Liver (tissue), 9 donors: ENCODE data around the gene DUSP9. TPM values are rescaled to one million over a fixed set of nuclear protein-coding genes. Genes with fewer than 3 reads are reported as not detected.

Experiments
- DNase-seq: peaks from one replicate; pipeline ENCODE4 v3.0.0-alpha.2; 2017; ENCODE audit warnings: low spot score
- H3K27ac ChIP-seq, 2 donors: one replicate each; pipeline ENCODE4 v1.7.0; 2013; ENCODE audit warnings: inconsistent platforms in 2 of 2, low read length in 2 of 2, control low read depth in 1 of 2, low read depth in 1 of 2, mild to moderate bottlenecking in 1 of 2
- H3K27me3 ChIP-seq, 4 donors: one replicate each; pipeline versions ENCODE4 v1.6.1 to v1.7.0; 2013; ENCODE audit warnings: low read length in 3 of 4, inconsistent platforms in 1 of 4, mild to moderate bottlenecking in 1 of 4, moderate library complexity in 1 of 4; ENCODE audit not compliant: control insufficient read depth in 4 of 4, insufficient read depth in 4 of 4
- H3K36me3 ChIP-seq, 4 donors: one replicate each; pipeline versions ENCODE4 v1.6.1 to v1.7.0; 2013; ENCODE audit warnings: low read length in 3 of 4, mild to moderate bottlenecking in 3 of 4, low read depth in 1 of 4, moderate library complexity in 1 of 4; ENCODE audit not compliant: control insufficient read depth in 4 of 4, insufficient read depth in 3 of 4
- H3K4me1 ChIP-seq, 4 donors: one replicate each; pipeline versions ENCODE4 v1.6.1 to v1.7.0; 2013; ENCODE audit warnings: low read length in 3 of 4, mild to moderate bottlenecking in 3 of 4, moderate library complexity in 1 of 4; ENCODE audit not compliant: control insufficient read depth in 4 of 4, insufficient read depth in 4 of 4
- H3K4me3 ChIP-seq, 3 donors: one replicate each; pipeline versions ENCODE4 v1.6.1 to v1.7.0; 2013; ENCODE audit warnings: low read length in 3 of 3, control low read depth in 1 of 3, low read depth in 1 of 3, mild to moderate bottlenecking in 1 of 3
- H3K9ac ChIP-seq, 2 donors: one replicate each; pipeline ENCODE4 v1.7.0; 2013; ENCODE audit warnings: low read length in 2 of 2, mild to moderate bottlenecking in 2 of 2, moderate library complexity in 2 of 2, control low read depth in 1 of 2, low read depth in 1 of 2
- H3K9me3 ChIP-seq, 4 donors: one replicate each; pipeline versions ENCODE4 v1.6.1 to v1.7.0; 2013; ENCODE audit warnings: low read length in 3 of 4; ENCODE audit not compliant: control insufficient read depth in 4 of 4
- EGR1 ChIP-seq, 2 donors: IDR thresholded peaks; 2 replicates each; pipeline ENCODE4 v1.6.1; 2016 to 2018; ENCODE audit warnings: antibody characterized with exemption in 2 of 2, low read depth in 2 of 2
- FOXA2 ChIP-seq: IDR thresholded peaks from 2 replicates; pipeline ENCODE4 v1.6.1; 2016; ENCODE audit warnings: antibody characterized with exemption
- GABPA ChIP-seq, 2 donors: IDR thresholded peaks in 1 of 2; conservative IDR thresholded peaks in 1 of 2; 2 replicates each; pipeline ENCODE4 v1.6.1; 2016; ENCODE audit warnings: antibody characterized with exemption in 2 of 2, mild to moderate bottlenecking in 1 of 2, moderate library complexity in 1 of 2
- HNF4A ChIP-seq, 2 donors: conservative IDR thresholded peaks; 2 replicates each; pipeline ENCODE4 v1.6.1; 2016; ENCODE audit warnings: antibody characterized with exemption in 2 of 2, mild to moderate bottlenecking in 2 of 2
- HNF4G ChIP-seq: IDR thresholded peaks from 2 replicates; pipeline ENCODE4 v1.6.1; 2016; ENCODE audit warnings: antibody characterized with exemption
- JUND ChIP-seq, 2 donors: IDR thresholded peaks; 2 replicates each; pipeline ENCODE4 v1.6.1; 2016; ENCODE audit warnings: antibody characterized with exemption in 2 of 2
- NR2F2 ChIP-seq: IDR thresholded peaks from 2 replicates; pipeline ENCODE4 v1.6.1; 2016; ENCODE audit warnings: antibody characterized with exemption
- RAD21 ChIP-seq, 2 donors: IDR thresholded peaks; 2 replicates each; pipeline ENCODE4 v1.6.1; 2016; ENCODE audit warnings: antibody characterized with exemption in 2 of 2, mild to moderate bottlenecking in 2 of 2
- RXRA ChIP-seq, 2 donors: IDR thresholded peaks; 2 replicates each; pipeline ENCODE4 v1.6.1; 2017 to 2018; ENCODE audit warnings: antibody characterized with exemption in 2 of 2, mild to moderate bottlenecking in 1 of 2
- SP1 ChIP-seq: IDR thresholded peaks from 2 replicates; pipeline ENCODE4 v1.6.1; 2018; ENCODE audit warnings: antibody characterized with exemption, mild to moderate bottlenecking
- TAF1 ChIP-seq: conservative IDR thresholded peaks from 2 replicates; pipeline ENCODE4 v1.6.1; 2016; ENCODE audit warnings: antibody characterized with exemption, mild to moderate bottlenecking
- WGBS: extraction: QIAGEN DNeasy Blood & Tissue Kit; methylation state at CpG from one replicate; pipeline ENCODE4 v1.1.7; 2013; 5-methylcytosine and 5-hydroxymethylcytosine counted together
- polyA plus RNA-seq, 2 donors: library from polyadenylated mRNA; stranded (reverse) in 1 of 2; unstranded in 1 of 2; fragments of 200-250 nt in 1 of 2; fragments of >200 nt in 1 of 2; fragmentation: Nextera tagmentation in 1 of 2; extraction: Ambion mirVana in 1 of 2; gene quantifications; one replicate each; pipeline versions ENCODE4 v1.2.1 to v1.2.3, GENCODE V29; 2013 to 2015
- total RNA-seq, 2 donors: library from RNA; depleted of rRNA; stranded (reverse); fragments of >200 nt; gene quantifications; one replicate each; pipeline ENCODE4 v1.2.3, GENCODE V29; 2014
- TF ChIP-seq, protein P1 (sequence below): IDR thresholded peaks from 2 replicates; pipeline ENCODE4 v1.6.1; 2016; ENCODE audit warnings: antibody characterized with exemption
- TF ChIP-seq, protein P2 (sequence below): IDR thresholded peaks from 2 replicates; pipeline ENCODE4 v1.6.1; 2016; ENCODE audit warnings: antibody characterized with exemption
- TF ChIP-seq, protein P3 (sequence below): fragments of 150-350 bp; IDR thresholded peaks from 2 replicates; pipeline ENCODE4 v1.5.1; 2017; ENCODE audit warnings: improper control_type of control experiment, low read depth, low read length; ENCODE audit not compliant: missing input control
- TF ChIP-seq, protein P4 (sequence below): IDR thresholded peaks from 2 replicates; pipeline ENCODE4 v1.6.1; 2016; ENCODE audit warnings: antibody characterized with exemption, mild to moderate bottlenecking
- TF ChIP-seq, protein P5 (sequence below): IDR thresholded peaks from 2 replicates; pipeline ENCODE4 v1.6.1; 2016; ENCODE audit warnings: antibody characterized with exemption
- donor health status: healthy.
- donor health status: healthy.
- donor health status: healthy.
- donor health status: healthy.
- donor health status: healthy.

The DUSP9 gene
- total and polyA plus RNA-seq, 4 donors: 0.42 to 164 (median 1.4) TPM

DNA sequence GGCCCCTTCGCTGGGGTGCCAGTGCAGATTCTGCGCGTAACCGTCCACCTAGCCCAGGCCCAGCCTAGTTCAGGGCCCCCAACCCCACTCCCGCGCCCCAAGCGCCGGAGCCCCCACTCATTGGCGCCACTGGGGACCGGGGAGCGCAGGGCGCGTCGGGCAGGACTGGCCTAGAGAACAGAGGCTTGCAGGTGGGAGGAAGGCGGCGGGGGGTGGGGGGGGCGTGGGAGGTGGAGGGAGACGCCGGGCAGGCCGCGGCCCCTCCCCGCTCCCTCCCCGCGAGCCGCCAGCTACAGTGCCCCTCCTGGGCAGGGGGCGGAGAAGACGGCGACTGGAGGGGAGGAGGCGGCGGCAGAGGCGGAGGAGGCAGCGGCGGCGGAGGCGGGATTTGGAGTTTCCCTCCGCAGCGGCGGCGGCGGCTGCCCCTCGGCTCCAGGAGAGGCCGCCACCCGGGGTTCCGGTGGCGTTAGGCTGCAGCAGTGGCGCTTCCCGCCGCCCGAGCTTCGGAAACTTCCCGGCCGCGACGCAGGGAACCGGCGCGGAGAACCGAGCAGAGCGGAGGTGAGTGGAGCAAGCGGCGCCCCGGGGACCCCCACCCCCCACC, 4.8 kb upstream of the DUSP9 start:
- TF ChIP-seq TAF1 (no peak), GABPA (IDR thresholded peaks at IDR 0.05 in 1 of 2, conservative IDR thresholded peaks at IDR 0.05 in 1 of 2) (no peak), HNF4A (conservative IDR thresholded peaks at IDR 0.05) (no peak), JUND (IDR thresholded peaks at IDR 0.05) (no peak), SP1 (no peak), RAD21 (IDR thresholded peaks at IDR 0.05) (no peak)
- TF ChIP-seq, protein P1, sequence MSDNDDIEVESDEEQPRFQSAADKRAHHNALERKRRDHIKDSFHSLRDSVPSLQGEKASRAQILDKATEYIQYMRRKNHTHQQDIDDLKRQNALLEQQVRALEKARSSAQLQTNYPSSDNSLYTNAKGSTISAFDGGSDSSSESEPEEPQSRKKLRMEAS: no peak
- TF ChIP-seq, protein P2, sequence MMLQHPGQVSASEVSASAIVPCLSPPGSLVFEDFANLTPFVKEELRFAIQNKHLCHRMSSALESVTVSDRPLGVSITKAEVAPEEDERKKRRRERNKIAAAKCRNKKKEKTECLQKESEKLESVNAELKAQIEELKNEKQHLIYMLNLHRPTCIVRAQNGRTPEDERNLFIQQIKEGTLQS: no peak
- Histone ChIP-seq H3K9ac (no peak overlapping the region), H3K9me3 (no peaks in the 10 kb centered on the region), H3K27ac (no peak overlapping the region), H3K4me3 (no peak overlapping the region), H3K27me3 (peaks cover 0 to 3% (median under 1%) of the 10 kb centered on the region in 4 donors), H3K4me1 (peaks cover 7 to 19% (median 7%) of the 10 kb centered on the region in 4 donors), H3K36me3 (no peaks in the 10 kb centered on the region)
- WGBS: 4% methylated on average over 62 of the region's 62 CpGs
- DNase-seq: no peak

DNA sequence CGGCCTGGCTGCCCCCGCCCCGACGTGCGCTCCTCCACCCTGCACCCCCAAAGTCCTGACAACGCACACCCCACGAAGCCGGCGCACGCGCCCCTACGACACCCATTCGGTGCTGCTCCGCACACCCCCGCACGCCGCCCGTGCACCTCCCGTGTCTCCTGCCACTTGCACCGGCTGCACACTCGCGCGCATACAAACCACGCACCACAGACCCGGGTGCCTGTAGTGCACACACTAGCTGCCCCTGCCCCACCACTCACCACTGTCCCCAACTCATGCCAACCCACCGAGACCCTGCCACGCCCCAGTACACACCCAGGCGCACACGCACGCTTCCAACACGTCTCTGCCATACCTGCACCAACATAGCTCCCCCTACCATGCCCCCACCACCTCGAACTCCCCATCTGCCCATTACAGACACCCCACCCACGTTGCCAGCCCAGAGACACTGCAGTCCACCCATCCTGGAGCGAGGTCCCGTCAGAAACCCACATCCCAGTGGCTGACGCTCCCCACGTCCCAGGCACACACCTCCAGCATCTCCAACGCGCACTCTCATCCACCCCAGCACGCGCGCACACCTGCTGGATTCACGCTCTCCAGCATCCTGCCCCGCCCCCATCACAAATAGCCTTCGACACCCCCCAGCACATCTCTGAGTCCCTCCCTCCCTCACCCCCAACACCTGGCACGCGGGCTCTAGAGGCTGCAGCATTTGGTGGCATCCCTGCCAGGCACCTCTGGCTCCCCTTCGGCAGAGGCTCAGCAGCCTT, 4.2 kb upstream of the DUSP9 start:
- Histone ChIP-seq H3K36me3 (no peaks in the 10 kb centered on the region), H3K9me3 (no peaks in the 10 kb centered on the region), H3K4me1 (peaks cover 7 to 19% (median 7%) of the 10 kb centered on the region in 4 donors), H3K4me3 (no peak overlapping the region), H3K27me3 (peaks cover 0 to 3% (median under 1%) of the 10 kb centered on the region in 4 donors), H3K9ac (no peak overlapping the region), H3K27ac (no peak overlapping the region)
- no peak for DNase-seq
- TF ChIP-seq, protein P3, sequence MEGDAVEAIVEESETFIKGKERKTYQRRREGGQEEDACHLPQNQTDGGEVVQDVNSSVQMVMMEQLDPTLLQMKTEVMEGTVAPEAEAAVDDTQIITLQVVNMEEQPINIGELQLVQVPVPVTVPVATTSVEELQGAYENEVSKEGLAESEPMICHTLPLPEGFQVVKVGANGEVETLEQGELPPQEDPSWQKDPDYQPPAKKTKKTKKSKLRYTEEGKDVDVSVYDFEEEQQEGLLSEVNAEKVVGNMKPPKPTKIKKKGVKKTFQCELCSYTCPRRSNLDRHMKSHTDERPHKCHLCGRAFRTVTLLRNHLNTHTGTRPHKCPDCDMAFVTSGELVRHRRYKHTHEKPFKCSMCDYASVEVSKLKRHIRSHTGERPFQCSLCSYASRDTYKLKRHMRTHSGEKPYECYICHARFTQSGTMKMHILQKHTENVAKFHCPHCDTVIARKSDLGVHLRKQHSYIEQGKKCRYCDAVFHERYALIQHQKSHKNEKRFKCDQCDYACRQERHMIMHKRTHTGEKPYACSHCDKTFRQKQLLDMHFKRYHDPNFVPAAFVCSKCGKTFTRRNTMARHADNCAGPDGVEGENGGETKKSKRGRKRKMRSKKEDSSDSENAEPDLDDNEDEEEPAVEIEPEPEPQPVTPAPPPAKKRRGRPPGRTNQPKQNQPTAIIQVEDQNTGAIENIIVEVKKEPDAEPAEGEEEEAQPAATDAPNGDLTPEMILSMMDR: no peak
- TF ChIP-seq, protein P4, sequence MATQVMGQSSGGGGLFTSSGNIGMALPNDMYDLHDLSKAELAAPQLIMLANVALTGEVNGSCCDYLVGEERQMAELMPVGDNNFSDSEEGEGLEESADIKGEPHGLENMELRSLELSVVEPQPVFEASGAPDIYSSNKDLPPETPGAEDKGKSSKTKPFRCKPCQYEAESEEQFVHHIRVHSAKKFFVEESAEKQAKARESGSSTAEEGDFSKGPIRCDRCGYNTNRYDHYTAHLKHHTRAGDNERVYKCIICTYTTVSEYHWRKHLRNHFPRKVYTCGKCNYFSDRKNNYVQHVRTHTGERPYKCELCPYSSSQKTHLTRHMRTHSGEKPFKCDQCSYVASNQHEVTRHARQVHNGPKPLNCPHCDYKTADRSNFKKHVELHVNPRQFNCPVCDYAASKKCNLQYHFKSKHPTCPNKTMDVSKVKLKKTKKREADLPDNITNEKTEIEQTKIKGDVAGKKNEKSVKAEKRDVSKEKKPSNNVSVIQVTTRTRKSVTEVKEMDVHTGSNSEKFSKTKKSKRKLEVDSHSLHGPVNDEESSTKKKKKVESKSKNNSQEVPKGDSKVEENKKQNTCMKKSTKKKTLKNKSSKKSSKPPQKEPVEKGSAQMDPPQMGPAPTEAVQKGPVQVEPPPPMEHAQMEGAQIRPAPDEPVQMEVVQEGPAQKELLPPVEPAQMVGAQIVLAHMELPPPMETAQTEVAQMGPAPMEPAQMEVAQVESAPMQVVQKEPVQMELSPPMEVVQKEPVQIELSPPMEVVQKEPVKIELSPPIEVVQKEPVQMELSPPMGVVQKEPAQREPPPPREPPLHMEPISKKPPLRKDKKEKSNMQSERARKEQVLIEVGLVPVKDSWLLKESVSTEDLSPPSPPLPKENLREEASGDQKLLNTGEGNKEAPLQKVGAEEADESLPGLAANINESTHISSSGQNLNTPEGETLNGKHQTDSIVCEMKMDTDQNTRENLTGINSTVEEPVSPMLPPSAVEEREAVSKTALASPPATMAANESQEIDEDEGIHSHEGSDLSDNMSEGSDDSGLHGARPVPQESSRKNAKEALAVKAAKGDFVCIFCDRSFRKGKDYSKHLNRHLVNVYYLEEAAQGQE: no peak
- TF ChIP-seq NR2F2 (no peak), RXRA (IDR thresholded peaks at IDR 0.05) (no peak), FOXA2 (no peak), EGR1 (IDR thresholded peaks at IDR 0.05; ENCODE audit: low read depth in 2 of 2) (no peak), JUND (IDR thresholded peaks at IDR 0.05) (no peak), HNF4G (no peak), TAF1 (no peak)
- TF ChIP-seq, protein P5, sequence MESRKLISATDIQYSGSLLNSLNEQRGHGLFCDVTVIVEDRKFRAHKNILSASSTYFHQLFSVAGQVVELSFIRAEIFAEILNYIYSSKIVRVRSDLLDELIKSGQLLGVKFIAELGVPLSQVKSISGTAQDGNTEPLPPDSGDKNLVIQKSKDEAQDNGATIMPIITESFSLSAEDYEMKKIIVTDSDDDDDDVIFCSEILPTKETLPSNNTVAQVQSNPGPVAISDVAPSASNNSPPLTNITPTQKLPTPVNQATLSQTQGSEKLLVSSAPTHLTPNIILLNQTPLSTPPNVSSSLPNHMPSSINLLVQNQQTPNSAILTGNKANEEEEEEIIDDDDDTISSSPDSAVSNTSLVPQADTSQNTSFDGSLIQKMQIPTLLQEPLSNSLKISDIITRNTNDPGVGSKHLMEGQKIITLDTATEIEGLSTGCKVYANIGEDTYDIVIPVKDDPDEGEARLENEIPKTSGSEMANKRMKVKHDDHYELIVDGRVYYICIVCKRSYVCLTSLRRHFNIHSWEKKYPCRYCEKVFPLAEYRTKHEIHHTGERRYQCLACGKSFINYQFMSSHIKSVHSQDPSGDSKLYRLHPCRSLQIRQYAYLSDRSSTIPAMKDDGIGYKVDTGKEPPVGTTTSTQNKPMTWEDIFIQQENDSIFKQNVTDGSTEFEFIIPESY: no peak
- TF ChIP-seq, protein P1: no peak
- TF ChIP-seq, protein P2: no peak
- 4% methylated on average over 48 of the region's 48 CpGs for WGBS
